CD4-positive, alpha-beta T cell treated with Interleukin-1 beta for 1 hour (primary cell): ENCODE measurements around the gene OR4B1.

Experiments used
- DNase-seq, 2 donors: peaks; one replicate each; pipeline ENCODE4 v3.0.0-alpha.2; 2020 to 2022

OR4B1 gene

GRCh38 chr11:48263423-48263911, 46.9 kb downstream of the OR4B1 start, which contains the start of gene OR4X1:
OR4X1 (plus strand) TSS chr11:48263861; CDS start chr11:48263861, 0 bp downstream.
- DNase-seq, result no peak
